G401.6 (cell line): ENCODE measurements around the gene TUBA4A.
"Not testable (repeated sequence)": the region's sequence is repeated elsewhere in the genome, so short reads cannot be mapped to it uniquely, and the experiment has no call there.

Experiments used
- FAIRE-seq: peaks from 2 replicates; lab custom pipeline; 2012; peaks lifted over from hg19 to GRCh38; lab: Jason Lieb, UNC

Gene TUBA4A

DNA sequence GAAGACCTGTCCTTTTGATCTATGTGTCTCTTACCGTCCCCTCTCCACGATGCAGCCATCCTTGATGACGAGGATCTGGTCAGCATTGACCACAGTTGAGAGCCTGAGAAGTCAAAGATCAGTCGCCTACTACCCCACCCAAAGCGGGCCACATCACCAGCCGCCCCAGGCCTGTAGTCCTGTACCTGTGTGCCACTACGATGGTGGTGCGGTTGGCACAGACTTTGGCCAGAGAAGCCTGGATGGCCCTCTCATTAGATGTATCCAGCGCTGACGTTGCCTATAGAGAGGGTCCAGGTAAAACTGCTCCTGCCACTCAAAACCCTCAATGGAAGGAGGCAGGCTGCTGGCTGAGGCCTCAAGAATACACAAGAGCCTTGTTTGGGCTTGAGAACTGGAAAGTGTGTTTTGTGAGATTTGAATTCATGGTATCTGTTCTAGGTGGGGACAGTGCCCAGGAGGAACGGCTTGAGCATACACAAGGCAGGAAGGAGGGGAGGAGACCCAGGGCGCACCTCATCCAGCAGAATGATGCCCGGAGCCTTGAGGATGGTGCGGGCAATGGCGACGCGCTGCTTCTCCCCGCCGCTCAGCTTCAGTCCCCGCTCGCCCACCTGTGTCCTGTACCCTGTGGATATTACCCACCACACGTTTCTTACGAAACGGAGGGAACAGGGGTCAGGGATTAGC is 43.4 kb downstream of the TUBA4A start:
- no peak for FAIRE-seq

DNA sequence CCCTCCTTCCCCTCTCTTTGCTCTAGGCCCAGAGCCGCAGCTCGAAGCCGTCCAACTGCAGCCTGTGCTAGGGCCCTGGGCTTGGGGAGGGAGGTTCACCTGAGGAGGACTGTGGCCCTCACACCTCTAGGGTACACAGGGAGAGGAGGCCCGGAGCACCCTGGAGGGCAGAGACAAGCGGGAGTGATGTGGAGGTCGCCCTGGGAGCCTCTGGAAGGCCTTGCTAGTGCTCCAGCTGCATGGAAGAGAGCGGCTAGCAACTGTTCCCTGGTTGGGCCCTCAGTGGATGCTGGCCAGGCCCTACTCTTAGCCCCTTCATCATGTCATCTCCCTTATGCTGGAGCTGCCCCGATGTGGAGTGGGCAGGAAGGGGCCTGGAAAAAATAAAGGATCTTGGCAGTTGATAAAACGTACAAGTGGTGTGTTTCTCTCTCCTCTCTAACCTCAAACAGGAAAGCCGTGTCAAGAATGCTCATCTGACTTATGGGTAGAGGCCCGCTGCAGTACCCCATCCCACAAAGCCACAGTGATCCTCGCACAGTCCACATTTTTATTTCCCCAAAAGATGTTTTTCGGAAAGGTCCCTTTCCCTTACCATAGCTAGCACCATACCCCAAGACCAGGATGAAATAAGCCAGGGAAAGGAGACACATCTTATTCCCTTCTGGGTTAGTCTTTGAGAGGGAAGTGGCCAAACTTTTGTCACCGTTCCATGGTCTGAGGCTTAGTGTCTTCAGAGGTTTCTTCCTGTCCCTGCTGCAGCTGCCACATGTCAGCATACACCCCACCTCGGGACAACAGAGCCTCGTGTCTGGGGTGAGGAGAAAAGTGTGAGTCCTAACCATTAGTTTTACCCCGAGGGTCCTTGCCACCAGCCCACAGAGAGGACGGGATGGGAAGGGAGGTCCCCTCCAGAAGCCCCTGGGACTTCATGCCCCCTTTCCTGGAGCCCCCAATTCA is 44.2 kb downstream of the TUBA4A start:
- FAIRE-seq, result no peak

DNA sequence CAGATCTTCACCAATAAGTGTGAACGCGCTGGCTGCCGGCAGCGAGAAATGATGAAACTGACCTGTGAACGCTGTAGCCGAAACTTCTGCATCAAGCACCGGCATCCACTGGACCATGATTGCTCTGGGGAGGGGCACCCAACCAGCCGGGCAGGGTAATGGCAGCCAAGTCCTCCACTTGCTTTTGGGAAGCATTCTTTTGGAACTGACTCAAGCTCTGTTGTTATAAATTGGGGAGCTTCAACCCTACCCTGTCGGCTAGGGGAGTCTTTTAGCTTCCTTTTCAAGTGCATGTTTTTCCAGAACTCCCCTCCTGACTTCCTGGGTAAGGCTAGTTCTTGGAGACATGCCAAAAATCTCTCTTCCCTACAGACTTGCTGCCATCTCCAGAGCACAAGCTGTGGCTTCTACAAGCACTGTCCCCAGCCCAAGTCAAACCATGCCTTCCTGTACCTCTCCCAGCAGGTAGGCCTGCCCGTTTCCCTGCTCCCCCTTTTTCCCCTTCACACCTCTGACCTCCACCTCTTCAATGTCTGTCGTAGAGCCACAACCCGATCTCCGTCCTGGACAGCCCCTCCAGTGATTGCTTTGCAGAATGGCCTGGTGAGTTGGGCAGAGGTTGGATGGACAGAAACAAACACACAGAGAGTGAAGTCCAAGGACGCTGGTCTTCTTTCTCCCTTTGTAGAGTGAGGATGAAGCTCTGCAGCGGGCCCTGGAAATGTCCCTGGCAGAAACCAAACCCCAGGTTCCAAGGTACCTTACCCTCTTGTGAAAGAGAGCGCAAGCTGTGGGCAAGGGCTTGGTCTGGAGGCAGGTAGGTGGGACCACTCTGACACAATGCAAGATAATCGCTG is 45.6 kb downstream of the TUBA4A start:
- no peak for FAIRE-seq

GRCh38 chr2:219207134-219207883 is 46.4 kb downstream of the TUBA4A start:
- no peak for FAIRE-seq

- no peak for FAIRE-seq
Observed at GRCh38 chr2:219206328-219207133, 47.2 kb downstream of the TUBA4A start, which contains the start of gene ZFAND2B. ZFAND2B (plus strand) TSS chr2:219206782; CDS start chr2:219206988, 206 bp downstream.

- FAIRE-seq, result no peak
Observed at GRCh38 chr2:219205981-219206327, 47.8 kb downstream of the TUBA4A start.

GRCh38 chr2:219205165-219205538 is 48.6 kb downstream of the TUBA4A start:
- FAIRE-seq, result no peak

DNA sequence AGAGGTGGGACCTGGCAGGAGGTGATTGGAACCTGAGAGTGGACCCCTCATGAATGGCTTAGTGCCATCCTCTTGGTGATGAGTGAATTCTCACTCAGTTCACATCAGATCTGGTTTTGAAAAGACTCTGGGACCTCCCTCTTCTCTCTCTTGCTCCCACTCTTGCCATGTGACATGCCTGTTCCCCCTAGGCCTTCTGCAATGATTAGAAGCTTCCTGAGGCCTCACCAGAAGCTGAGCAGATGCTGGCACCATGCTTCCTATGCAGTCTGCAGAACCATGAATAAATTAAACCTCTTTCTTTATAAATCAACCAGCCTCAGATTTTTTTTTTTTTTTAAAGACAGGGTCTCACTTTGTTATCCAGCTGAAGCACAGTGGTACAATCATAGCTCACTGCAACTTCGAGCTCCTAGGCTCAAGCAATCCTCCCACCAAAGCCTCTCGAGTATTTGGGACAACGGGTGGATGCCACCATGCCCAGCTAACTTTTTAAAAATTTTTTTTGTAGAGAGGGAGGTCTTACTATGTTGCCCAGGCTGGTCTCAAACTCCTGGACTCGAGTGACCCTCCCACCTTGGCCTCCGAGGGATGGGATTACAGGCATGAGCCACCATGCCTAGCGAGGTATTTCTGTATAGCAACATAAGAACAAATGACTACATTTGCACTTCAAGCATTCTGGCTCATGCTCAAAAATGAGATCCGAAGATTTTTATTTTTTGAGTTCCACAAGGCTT is 49.1 kb downstream of the TUBA4A start:
- FAIRE-seq, result no peak

DNA sequence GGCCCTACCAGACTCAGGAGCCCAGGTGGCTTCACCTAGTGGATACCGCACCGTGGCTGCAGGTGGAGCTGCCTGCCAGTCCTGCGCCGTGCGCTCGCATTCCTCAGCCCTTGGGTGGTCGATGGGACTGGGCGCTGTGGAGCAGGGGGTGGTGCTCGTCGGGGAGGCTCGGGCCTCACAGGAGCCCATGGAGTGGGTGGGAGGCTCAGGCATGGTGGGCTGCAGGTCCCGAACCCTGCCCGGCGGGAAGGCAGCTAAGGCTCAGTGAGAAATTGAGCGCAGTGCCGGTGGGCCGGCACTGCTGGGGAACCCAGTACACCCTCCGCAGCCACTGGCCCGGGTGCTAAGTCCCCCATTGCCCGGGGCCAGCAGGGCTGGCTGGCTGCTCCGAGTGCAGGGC is 52.4 kb downstream of the TUBA4A start:
- not testable (repeated sequence) for FAIRE-seq

DNA sequence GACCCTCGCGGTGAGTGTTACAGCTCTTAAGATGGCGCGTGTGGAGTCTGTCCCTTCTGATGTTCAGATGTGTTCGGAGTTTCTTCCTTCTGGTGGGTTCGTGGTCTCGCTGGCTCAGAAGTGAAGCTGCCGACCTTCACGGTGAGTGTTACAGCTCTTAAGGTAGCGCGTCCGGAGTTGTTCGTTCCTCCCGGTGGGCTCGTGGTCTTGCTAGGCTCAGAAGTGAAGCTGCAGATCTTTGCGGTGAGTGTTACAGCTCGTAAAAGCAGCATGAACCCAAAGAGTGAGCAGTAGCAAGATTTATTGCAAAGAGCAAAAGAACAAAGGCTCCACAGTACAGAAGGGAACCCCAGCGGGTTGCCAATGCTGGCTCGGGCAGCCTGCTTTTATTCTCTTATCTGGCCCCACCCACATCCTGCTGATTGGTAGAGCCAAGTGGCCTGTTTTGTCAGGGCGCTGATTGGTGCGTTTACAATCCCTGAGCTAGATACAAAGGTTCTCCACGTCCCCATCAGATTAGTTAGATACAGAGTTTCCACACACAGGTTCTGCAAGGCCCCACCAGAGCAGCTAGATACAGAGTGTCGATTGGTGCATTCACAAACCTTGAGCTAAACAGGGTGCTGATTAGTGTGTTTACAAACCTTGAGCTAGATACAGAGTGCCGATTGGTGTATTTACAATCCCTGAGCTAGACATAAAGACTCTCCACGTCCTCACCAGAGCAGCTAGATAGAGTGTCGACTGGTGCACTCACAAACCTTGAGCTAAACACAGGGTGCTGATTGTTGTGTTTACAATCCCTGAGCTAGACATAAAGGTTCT is 53.0 kb downstream of the TUBA4A start:
- not testable (repeated sequence) for FAIRE-seq
